NT2/D1 (cell line): ENCODE measurements around the gene CDK5RAP1.

Experiments used
- DNase-seq: peaks from one replicate; pipeline ENCODE4 v3.0.0-alpha.2; 2011; ENCODE audit warnings: low read depth, low spot score
- H3K27me3 ChIP-seq: 2 replicates; pipeline ENCODE4 v1.6.0; 2011; ENCODE audit warnings: mild to moderate bottlenecking; ENCODE audit not compliant: insufficient read length, insufficient read depth
- H3K36me3 ChIP-seq: 2 replicates; pipeline ENCODE4 v1.6.1; 2011; ENCODE audit warnings: mild to moderate bottlenecking, low read length, mixed read lengths; ENCODE audit not compliant: insufficient read depth, insufficient read length
- H3K4me1 ChIP-seq: 2 replicates; pipeline ENCODE4 v1.5.1; 2011; ENCODE audit not compliant: insufficient read depth, insufficient read length
- H3K4me3 ChIP-seq: 2 replicates; pipeline ENCODE4 v1.5.1; 2011; ENCODE audit warnings: low read depth; ENCODE audit not compliant: insufficient read length
- H3K9ac ChIP-seq: 2 replicates; pipeline ENCODE4 v1.6.0; 2011; ENCODE audit warnings: low read depth; ENCODE audit not compliant: insufficient read length
- H3K9me3 ChIP-seq: 2 replicates; pipeline ENCODE4 v1.5.1; 2011; ENCODE audit warnings: mild to moderate bottlenecking, low read length; ENCODE audit not compliant: insufficient read depth
- SUZ12 ChIP-seq: IDR thresholded peaks from 2 replicates; pipeline ENCODE4 v1.6.1; 2011; ENCODE audit not compliant: insufficient read length, insufficient read depth; ENCODE audit errors: extremely low read depth
- YY1 ChIP-seq: IDR thresholded peaks from 2 replicates; pipeline ENCODE4 v1.6.1; 2011; ENCODE audit not compliant: insufficient read length, insufficient read depth
- ZNF274 ChIP-seq: IDR thresholded peaks from 2 replicates; pipeline ENCODE4 v1.6.1; 2011; ENCODE audit warnings: mild to moderate bottlenecking, low read depth, low read length

Gene CDK5RAP1

DNA sequence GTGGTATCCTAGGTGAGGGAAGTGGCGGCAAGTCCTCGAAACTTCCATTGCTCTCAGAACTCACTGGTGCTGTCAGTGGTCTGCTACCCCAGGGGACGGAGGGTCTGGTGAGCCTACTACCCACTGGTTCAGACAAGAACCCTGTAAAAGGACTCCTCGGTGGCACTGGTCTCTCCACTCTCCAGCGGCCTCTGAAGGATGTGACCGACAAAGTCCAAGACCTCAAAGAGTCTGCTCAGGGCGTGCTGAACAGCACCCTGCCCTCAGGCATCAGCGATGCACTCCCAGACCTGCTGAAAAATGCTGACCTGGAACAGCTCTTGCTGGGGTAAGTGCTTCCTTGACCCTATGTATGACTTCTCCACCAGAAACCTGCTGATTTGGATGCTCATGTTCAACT is 51.8 kb downstream of the CDK5RAP1 start:
- no peaks in the 10 kb centered on the region for H3K27me3 ChIP-seq
- no peak overlapping the region for H3K9ac ChIP-seq
- H3K4me3 ChIP-seq, result no peak overlapping the region
- no peak for DNase-seq
- peaks cover 20% of the 10 kb centered on the region for H3K4me1 ChIP-seq
- peaks cover 9% of the 10 kb centered on the region for H3K36me3 ChIP-seq
- no peak for TF ChIP-seq SUZ12
- no peak for TF ChIP-seq ZNF274
- TF ChIP-seq YY1, result no peak
- H3K9me3 ChIP-seq, result no peaks in the 10 kb centered on the region

DNA sequence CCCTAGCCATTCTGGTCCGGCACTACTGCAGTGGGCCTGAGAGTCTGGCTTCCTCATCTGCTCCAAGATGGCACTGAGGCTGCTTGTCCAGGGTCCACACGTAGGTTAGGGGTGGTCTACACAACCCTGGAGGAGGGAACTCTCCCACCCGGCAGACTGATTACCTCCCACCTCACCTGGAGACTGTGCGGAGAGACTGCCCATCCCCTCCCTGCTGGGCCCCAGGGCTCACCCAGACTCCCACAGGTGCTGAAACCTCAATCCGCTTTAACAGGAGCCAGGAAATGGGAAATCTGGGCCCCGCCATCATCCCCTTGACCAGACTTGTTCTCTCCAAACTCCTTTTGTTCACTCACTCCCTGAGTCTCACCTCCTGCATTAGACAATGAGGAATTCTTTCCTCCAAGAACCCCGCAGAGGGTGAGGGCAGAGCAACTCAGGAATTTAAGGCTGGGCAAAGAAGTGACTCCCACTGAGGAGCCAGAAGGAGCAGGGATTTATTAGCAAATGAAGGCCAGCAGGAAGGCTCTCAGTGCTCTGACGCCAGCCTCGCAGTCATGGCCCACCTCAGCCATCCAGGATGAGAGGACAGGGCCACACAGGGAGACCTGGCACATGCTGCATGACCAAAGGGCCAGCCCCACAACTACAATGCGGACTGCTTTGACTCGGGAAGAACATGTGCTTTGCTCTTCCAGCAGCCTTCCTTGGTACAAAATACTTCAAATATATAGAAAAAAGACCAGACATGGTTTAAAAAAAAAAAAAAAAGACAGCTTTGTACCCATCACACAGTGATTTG is 53.0 kb downstream of the CDK5RAP1 start:
- Histone ChIP-seq H3K9ac (no peak overlapping the region), H3K27me3 (no peaks in the 10 kb centered on the region), H3K36me3 (peaks cover 9% of the 10 kb centered on the region), H3K9me3 (no peaks in the 10 kb centered on the region), H3K4me1 (peaks cover 20% of the 10 kb centered on the region), H3K4me3 (no peak overlapping the region)
- TF ChIP-seq SUZ12 (no peak), ZNF274 (no peak), YY1 (no peak)
- no peak for DNase-seq

DNA sequence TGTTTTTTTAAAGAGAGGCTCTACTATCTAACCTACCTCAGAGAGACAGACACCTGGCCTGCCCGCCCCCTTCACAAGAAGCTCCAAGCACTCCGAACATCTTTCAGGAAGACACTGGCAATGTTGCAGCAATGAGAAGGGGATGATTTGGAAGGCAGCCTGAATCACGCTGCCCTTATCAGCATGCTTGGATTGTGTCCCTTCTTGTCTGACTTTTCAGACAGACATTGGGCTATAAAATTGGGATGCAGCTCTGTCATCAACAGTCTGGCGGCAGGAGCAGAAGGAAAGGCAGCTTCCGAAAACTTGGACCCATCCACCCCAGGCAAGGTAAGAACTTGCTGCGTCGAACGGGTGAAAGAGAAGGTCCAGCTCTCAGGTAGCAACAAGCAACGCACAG is 56.0 kb downstream of the CDK5RAP1 start:
- TF ChIP-seq SUZ12, result no peak
- TF ChIP-seq YY1, result no peak
- TF ChIP-seq ZNF274, result no peak
- H3K9me3 ChIP-seq, result no peaks in the 10 kb centered on the region
- H3K4me3 ChIP-seq, result no peak overlapping the region
- no peak overlapping the region for H3K9ac ChIP-seq
- peaks cover 9% of the 10 kb centered on the region for H3K36me3 ChIP-seq
- H3K4me1 ChIP-seq, result peaks cover 14% of the 10 kb centered on the region
- DNase-seq, result no peak
- H3K27me3 ChIP-seq, result no peaks in the 10 kb centered on the region

DNA sequence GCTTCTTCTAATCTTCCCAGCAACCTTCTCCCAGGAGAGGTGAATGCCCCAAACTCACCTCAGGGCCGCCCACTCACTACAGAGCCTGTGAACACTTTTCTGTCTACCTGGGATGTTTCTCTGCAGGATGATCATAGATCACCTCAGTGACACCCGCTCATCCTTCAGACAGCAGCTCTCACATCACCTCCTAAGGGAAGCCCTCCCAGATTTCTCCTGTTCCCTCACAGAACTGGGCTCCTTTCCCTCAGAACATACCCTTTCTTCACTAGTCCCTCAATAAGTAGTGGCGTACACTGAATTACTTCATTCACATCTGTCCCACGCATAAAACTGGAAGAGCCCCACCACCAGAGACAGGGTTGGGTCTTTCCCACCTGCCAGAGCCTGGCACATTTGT is 57.8 kb downstream of the CDK5RAP1 start:
- Histone ChIP-seq H3K36me3 (peaks cover 3% of the 10 kb centered on the region), H3K27me3 (no peaks in the 10 kb centered on the region), H3K4me3 (no peak overlapping the region), H3K9me3 (no peaks in the 10 kb centered on the region), H3K4me1 (peaks cover 11% of the 10 kb centered on the region), H3K9ac (no peak overlapping the region)
- DNase-seq, result no peak
- TF ChIP-seq YY1 (no peak), ZNF274 (no peak), SUZ12 (no peak)

DNA sequence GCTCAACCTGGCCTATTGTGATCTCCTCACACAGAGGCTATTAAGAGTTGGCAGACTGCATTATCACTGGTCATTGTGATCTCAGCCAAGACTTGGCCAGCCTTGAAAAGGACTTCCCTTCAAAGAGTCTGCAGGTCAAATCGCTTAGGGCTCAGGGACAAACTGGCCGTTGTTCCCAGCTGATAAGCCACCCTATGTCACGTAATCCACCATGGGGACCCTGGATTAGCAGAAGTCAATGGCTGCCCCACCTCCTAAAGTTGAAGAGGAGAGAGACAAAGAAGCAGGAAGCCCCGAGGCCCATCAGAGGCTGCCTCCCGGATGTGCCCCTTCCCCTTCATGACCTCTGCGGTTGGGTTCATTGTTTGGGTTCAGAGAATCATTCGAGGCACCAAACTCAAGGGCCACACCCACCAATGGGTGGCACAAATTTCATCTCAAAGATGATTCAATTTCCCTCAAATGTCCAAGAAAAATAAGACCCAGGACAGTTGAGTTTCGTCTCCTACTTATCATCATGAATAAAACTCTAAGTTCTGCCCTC is 61.7 kb downstream of the CDK5RAP1 start:
- DNase-seq, result no peak

DNA sequence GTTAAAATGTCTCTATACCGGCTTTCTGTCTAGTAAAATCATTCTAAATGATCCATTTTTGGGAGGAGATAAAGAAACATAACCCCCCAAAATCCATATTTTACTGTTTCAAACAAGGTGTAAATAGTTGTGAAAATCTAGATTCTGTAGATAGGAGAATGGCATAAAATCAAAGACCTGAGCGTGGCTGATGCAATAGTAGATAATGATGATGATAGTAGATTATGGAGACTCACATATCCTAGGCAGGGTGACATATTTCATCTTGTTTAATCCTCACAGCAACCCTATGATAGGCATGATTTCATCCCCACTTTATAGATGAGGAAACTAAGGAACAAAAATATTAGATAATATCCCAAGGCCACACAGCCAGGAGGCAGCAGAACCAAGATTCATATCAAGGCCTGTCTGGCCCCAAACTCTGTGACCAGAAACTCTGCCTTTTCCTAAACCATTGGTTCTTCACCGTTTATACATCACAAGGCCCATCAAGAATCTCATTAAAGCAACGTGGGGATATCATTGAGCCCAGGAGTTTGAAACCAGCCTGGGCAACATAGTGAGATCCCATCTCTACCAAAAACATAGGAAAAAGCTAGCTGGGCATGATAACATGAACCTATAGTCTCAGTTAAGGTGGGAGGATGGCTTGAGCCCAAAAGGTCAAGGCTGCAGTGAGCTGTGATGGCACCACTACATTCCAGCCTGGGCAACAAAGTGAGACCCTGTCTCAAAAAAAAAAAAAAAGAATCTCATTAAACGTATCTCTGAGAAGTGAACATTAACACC is 62.7 kb downstream of the CDK5RAP1 start:
- Histone ChIP-seq H3K4me1 (peaks cover 2% of the 10 kb centered on the region), H3K4me3 (no peak overlapping the region), H3K9ac (no peak overlapping the region), H3K9me3 (no peaks in the 10 kb centered on the region), H3K27me3 (no peaks in the 10 kb centered on the region), H3K36me3 (no peaks in the 10 kb centered on the region)
- no peak for DNase-seq
- TF ChIP-seq ZNF274 (no peak), YY1 (no peak), SUZ12 (no peak)

More for the DNA sequence above, 61.7 kb downstream of the CDK5RAP1 start:
- Histone ChIP-seq H3K4me1 (peaks cover 2% of the 10 kb centered on the region), H3K4me3 (no peak overlapping the region), H3K36me3 (no peaks in the 10 kb centered on the region), H3K27me3 (no peaks in the 10 kb centered on the region), H3K9me3 (no peaks in the 10 kb centered on the region), H3K9ac (no peak overlapping the region)
- no peak for TF ChIP-seq YY1
- no peak for TF ChIP-seq ZNF274
- TF ChIP-seq SUZ12, result no peak

DNA sequence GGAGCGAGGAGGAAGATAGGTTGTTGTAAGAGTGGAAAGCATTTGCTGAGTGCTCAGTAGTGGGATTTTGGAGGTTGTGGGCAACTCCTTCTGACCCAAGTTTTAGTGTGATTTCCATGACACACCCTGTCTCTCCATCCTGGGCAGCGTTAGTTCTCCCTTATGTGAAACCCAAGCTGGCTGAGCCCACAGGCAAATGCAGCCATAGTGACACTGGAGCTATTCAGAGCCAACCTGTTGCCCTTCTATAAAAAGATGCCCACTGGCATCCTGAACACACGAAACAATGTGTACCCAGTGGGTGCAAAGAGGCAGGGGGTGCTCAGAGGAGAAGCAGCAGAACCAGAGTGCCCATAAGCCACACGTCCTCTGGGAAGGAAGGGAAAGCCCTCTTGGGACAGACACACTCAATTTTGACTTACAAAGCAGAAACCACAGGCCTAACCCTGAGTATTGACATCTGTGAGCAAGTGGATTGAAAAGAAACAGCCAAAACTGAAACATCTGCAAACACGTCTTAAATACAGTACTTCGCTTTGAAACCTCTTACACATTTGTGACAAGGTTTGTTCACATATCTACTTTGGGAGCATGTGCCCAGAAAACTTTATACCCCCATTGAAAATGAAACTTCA is 63.7 kb downstream of the CDK5RAP1 start:
- Histone ChIP-seq H3K27me3 (no peaks in the 10 kb centered on the region), H3K4me1 (peaks cover 2% of the 10 kb centered on the region), H3K36me3 (no peaks in the 10 kb centered on the region), H3K9me3 (no peaks in the 10 kb centered on the region), H3K4me3 (no peak overlapping the region), H3K9ac (no peak overlapping the region)
- no peak for DNase-seq
- TF ChIP-seq YY1 (no peak), ZNF274 (no peak), SUZ12 (no peak)
